ENCODE data around the gene FTO.
A peak's percentile ranks its signal among the peaks of the same experiment; 100 is the strongest.

The FTO gene

GRCh38 chr16:53711390-53711789 lies 7.4 kb downstream of the FTO start:
- DNase-seq (ENCODE audit: low spot score) = no peak

- DNase-seq (ENCODE audit: low spot score) = no peak
Observed at GRCh38 chr16:53712065-53712464, 8.1 kb downstream of the FTO start.

GRCh38 chr16:53713403-53714204 lies 9.6 kb downstream of the FTO start:
- no peak for DNase-seq (ENCODE audit: low spot score)

GRCh38 chr16:53714205-53715022 lies 10.5 kb downstream of the FTO start:
- DNase-seq (ENCODE audit: low spot score) = peak; percentile 47

- DNase-seq (ENCODE audit: low spot score) = no peak
Observed at GRCh38 chr16:53715023-53715384, 11.0 kb downstream of the FTO start.

- no peak for DNase-seq (ENCODE audit: low spot score)
Observed at GRCh38 chr16:53717577-53717976, 13.6 kb downstream of the FTO start.

GRCh38 chr16:53721017-53721416 lies 17.1 kb downstream of the FTO start:
- DNase-seq (ENCODE audit: low spot score) = no peak

GRCh38 chr16:53726625-53727024 lies 22.7 kb downstream of the FTO start:
- DNase-seq (ENCODE audit: low spot score) = no peak

GRCh38 chr16:53730693-53731092 lies 26.7 kb downstream of the FTO start:
- DNase-seq (ENCODE audit: low spot score) = no peak

- DNase-seq (ENCODE audit: low spot score) = no peak
Observed at GRCh38 chr16:53732296-53732929, 28.5 kb downstream of the FTO start.

- no peak for DNase-seq (ENCODE audit: low spot score)
Observed at GRCh38 chr16:53734908-53735307, 31.0 kb downstream of the FTO start.

GRCh38 chr16:53736297-53736696 lies 32.3 kb downstream of the FTO start:
- DNase-seq (ENCODE audit: low spot score) = no peak

- DNase-seq (ENCODE audit: low spot score) = no peak
Observed at GRCh38 chr16:53737552-53737951, 33.6 kb downstream of the FTO start.

GRCh38 chr16:53740476-53740875 lies 36.5 kb downstream of the FTO start:
- no peak for DNase-seq (ENCODE audit: low spot score)

- DNase-seq (ENCODE audit: low spot score) = no peak
Observed at GRCh38 chr16:53740933-53741531, 37.1 kb downstream of the FTO start.

- no peak for DNase-seq (ENCODE audit: low spot score)
Observed at GRCh38 chr16:53741546-53741945, 37.6 kb downstream of the FTO start.

GRCh38 chr16:53743149-53743566 lies 39.2 kb downstream of the FTO start:
- peak; percentile 11 for DNase-seq (ENCODE audit: low spot score)

- no peak for DNase-seq (ENCODE audit: low spot score)
Observed at GRCh38 chr16:53744449-53744848, 40.5 kb downstream of the FTO start.

- peak; percentile 72 for DNase-seq (ENCODE audit: low spot score)
Observed at GRCh38 chr16:53745086-53745485, 41.1 kb downstream of the FTO start.

GRCh38 chr16:53745753-53746266 lies 41.9 kb downstream of the FTO start:
- DNase-seq (ENCODE audit: low spot score) = peak; percentile 25

GRCh38 chr16:53752560-53752959 lies 48.6 kb downstream of the FTO start:
- DNase-seq (ENCODE audit: low spot score) = no peak

- DNase-seq (ENCODE audit: low spot score) = peak; percentile 17
Observed at GRCh38 chr16:53753431-53753830, 49.5 kb downstream of the FTO start.

All from AG20443 (cell line).